Measurements from ENCODE around the gene BBC3.
"Not testable (repeated sequence)": the region's sequence is repeated elsewhere in the genome, so short reads cannot be mapped to it uniquely, and the experiment has no call there.

BBC3 gene

GRCh38 chr19:47256693-47257410 lies 25.9 kb upstream of the BBC3 start:
- H3K9ac ChIP-seq (ENCODE audit: low read depth, low read length) = peak overlapping the region; percentile 83
- no peaks in the 10 kb centered on the region for H3K9me3 ChIP-seq (replicated peaks; ENCODE audit: low read length)
- H3K4me1 ChIP-seq (ENCODE audit: control insufficient read depth, insufficient read depth, low read length) = peaks cover 28% of the 10 kb centered on the region
- H3K4me2 ChIP-seq (ENCODE audit: low read length) = peak overlapping the region; percentile 87
- peak overlapping the region; percentile 70 for H3K4me3 ChIP-seq (ENCODE audit: low read length)
- peaks cover 23% of the 10 kb centered on the region for H3K36me3 ChIP-seq (ENCODE audit: insufficient read depth, low read length)
- no peaks in the 10 kb centered on the region for H3K27me3 ChIP-seq (ENCODE audit: control insufficient read depth, insufficient read depth, low read length)

- Histone ChIP-seq H3K9ac (ENCODE audit: low read depth, low read length) (peak within 1 kb of the TSS; percentile 83), H3K9me3 (replicated peaks; ENCODE audit: low read length) (no peaks in the 10 kb centered on the region), H3K4me2 (ENCODE audit: low read length) (peak within 1 kb of the TSS; percentile 87), H3K4me3 (ENCODE audit: low read length) (peak within 1 kb of the TSS; percentile 70), H3K4me1 (ENCODE audit: control insufficient read depth, insufficient read depth, low read length) (peaks cover 28% of the 10 kb centered on the region), H3K27me3 (ENCODE audit: control insufficient read depth, insufficient read depth, low read length) (no peaks in the 10 kb centered on the region), H3K36me3 (ENCODE audit: insufficient read depth, low read length) (peaks cover 19% of the 10 kb centered on the region)
These were observed 25.1 kb upstream of the BBC3 start, which contains the start of gene CCDC9 for GRCh38 chr19:47255879-47256692. TSS of gene CCDC9 (plus strand) at chr19:47256525. CDS start at chr19:47258401, 1,876 bp downstream.

GRCh38 chr19:47253970-47254369 lies 23.0 kb upstream of the BBC3 start:
- H3K9me3 ChIP-seq (replicated peaks; ENCODE audit: low read length) = no peaks in the 10 kb centered on the region
- H3K4me3 ChIP-seq (ENCODE audit: low read length) = no peak overlapping the region
- peak overlapping the region; percentile 47 for H3K4me2 ChIP-seq (ENCODE audit: low read length)
- H3K36me3 ChIP-seq (ENCODE audit: insufficient read depth, low read length) = peaks cover 8% of the 10 kb centered on the region
- H3K9ac ChIP-seq (ENCODE audit: low read depth, low read length) = no peak overlapping the region
- peaks cover 26% of the 10 kb centered on the region for H3K4me1 ChIP-seq (ENCODE audit: control insufficient read depth, insufficient read depth, low read length)
- no peaks in the 10 kb centered on the region for H3K27me3 ChIP-seq (ENCODE audit: control insufficient read depth, insufficient read depth, low read length)

DNA sequence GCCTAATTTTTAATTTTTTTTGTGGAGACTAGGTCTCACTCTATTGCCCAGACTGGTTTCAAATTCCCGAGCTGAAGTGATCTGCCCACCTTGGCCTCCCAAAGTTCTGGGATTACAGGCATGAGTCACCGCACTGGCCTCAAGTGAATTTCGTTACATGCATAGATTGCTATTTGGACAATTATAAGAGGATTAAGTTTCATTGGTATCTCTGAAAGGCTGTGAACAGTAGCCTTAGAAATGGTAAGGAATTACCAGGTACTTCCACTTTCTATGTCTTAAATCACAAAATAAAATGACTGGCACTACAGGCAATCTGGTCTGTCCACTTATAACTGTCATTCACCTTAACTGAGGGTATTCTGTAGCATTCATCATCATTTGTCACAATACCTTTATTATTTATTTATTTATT lies 22.5 kb upstream of the BBC3 start:
- Histone ChIP-seq H3K36me3 (ENCODE audit: insufficient read depth, low read length) (peaks cover 3% of the 10 kb centered on the region), H3K4me1 (ENCODE audit: control insufficient read depth, insufficient read depth, low read length) (peaks cover 21% of the 10 kb centered on the region), H3K9ac (ENCODE audit: low read depth, low read length) (no peak overlapping the region), H3K9me3 (replicated peaks; ENCODE audit: low read length) (no peaks in the 10 kb centered on the region), H3K4me2 (ENCODE audit: low read length) (peak overlapping the region; percentile 47), H3K4me3 (ENCODE audit: low read length) (no peak overlapping the region), H3K27me3 (ENCODE audit: control insufficient read depth, insufficient read depth, low read length) (no peaks in the 10 kb centered on the region)

- Histone ChIP-seq H3K4me2 (ENCODE audit: low read length) (peak overlapping the region; percentile 47), H3K4me1 (ENCODE audit: control insufficient read depth, insufficient read depth, low read length) (peaks cover 16% of the 10 kb centered on the region)
- not testable (repeated sequence) for H3K36me3 ChIP-seq (ENCODE audit: insufficient read depth, low read length); H3K27me3 ChIP-seq (ENCODE audit: control insufficient read depth, insufficient read depth, low read length); H3K9me3 ChIP-seq (replicated peaks; ENCODE audit: low read length); H3K4me3 ChIP-seq (ENCODE audit: low read length); H3K9ac ChIP-seq (ENCODE audit: low read depth, low read length)
These were observed 22.0 kb upstream of the BBC3 start for GRCh38 chr19:47253016-47253415.

DNA sequence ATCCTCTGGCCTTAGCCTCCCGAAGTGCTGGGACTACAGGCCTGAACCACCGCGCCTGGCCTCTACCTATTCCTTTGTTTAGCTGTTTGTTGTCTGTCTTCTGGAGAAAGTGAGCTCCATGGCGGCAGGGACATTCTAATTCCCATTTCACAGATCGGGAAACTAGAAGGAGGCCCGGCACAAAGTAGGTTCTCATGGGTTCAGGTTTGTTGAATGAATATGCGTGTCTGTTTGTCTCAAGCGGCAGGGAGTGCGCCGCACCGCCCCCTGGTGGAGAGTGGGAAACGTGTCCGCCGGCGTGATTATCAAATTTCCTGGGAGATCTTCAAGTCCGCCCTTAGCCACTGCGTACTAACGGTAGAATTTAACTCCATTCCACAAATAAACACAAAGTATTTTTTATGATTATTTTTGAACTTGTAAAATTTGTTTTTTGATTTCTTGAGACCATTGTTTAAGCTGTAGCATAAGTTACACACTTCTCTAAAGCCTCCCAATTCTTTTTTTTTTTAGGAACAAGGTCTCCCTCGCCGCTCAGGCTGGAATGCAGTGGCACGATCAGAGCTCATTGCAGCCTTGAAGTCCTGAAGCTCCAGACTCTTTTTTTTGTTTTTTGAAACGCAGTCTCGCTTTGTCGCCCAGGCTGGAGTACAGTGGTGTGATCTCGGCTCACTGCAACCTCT lies 16.4 kb upstream of the BBC3 start:
- no peak overlapping the region for H3K4me3 ChIP-seq (ENCODE audit: low read length)

GRCh38 chr19:47243776-47244547 lies 13.0 kb upstream of the BBC3 start:
- H3K36me3 ChIP-seq (ENCODE audit: insufficient read depth, low read length) = no peaks in the 10 kb centered on the region
- peaks cover 32% of the 10 kb centered on the region for H3K4me1 ChIP-seq (ENCODE audit: control insufficient read depth, insufficient read depth, low read length)
- no peaks in the 10 kb centered on the region for H3K9me3 ChIP-seq (replicated peaks; ENCODE audit: low read length)
- H3K4me3 ChIP-seq (ENCODE audit: low read length) = peak overlapping the region; percentile 67
- peaks cover 11% of the 10 kb centered on the region for H3K27me3 ChIP-seq (ENCODE audit: control insufficient read depth, insufficient read depth, low read length)
- peak overlapping the region; percentile 87 for H3K4me2 ChIP-seq (ENCODE audit: low read length)
- H3K9ac ChIP-seq (ENCODE audit: low read depth, low read length) = peak overlapping the region; percentile 84

More for the DNA sequence above, 16.4 kb upstream of the BBC3 start:
- Histone ChIP-seq H3K27me3 (ENCODE audit: control insufficient read depth, insufficient read depth, low read length) (no peaks in the 10 kb centered on the region), H3K9ac (ENCODE audit: low read depth, low read length) (peak overlapping the region; percentile 21), H3K4me2 (ENCODE audit: low read length) (peak overlapping the region; percentile 60), H3K4me1 (ENCODE audit: control insufficient read depth, insufficient read depth, low read length) (peaks cover 11% of the 10 kb centered on the region), H3K9me3 (replicated peaks; ENCODE audit: low read length) (no peaks in the 10 kb centered on the region), H3K36me3 (ENCODE audit: insufficient read depth, low read length) (no peaks in the 10 kb centered on the region)

DNA sequence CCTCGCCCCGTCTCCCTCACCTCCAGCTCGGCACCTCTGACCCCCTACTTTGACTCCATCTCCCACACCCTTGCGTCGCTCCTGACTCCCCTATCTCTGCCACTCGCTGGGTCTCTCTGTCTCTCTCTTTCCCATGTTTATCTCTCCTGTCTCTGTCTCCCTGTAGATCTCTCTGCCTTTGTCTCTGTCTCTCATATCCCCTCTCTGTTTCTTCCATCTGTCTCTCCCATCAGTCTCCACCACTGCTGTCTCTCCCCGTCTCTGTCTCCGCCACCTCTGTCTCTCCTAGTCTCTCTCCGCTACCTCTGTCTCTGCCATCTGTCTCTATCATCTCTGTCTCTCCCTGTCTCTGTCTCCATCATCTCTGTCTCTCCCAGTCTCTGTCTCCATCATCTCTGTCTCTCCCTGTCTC lies 12.4 kb upstream of the BBC3 start:
- Histone ChIP-seq H3K27me3 (ENCODE audit: control insufficient read depth, insufficient read depth, low read length) (peaks cover 11% of the 10 kb centered on the region), H3K9ac (ENCODE audit: low read depth, low read length) (peak overlapping the region; percentile 84), H3K4me1 (ENCODE audit: control insufficient read depth, insufficient read depth, low read length) (peaks cover 32% of the 10 kb centered on the region), H3K9me3 (replicated peaks; ENCODE audit: low read length) (no peaks in the 10 kb centered on the region), H3K4me2 (ENCODE audit: low read length) (peak overlapping the region; percentile 87), H3K4me3 (ENCODE audit: low read length) (peak overlapping the region; percentile 67), H3K36me3 (ENCODE audit: insufficient read depth, low read length) (no peaks in the 10 kb centered on the region)

- peaks cover 11% of the 10 kb centered on the region for H3K27me3 ChIP-seq (ENCODE audit: control insufficient read depth, insufficient read depth, low read length)
- H3K36me3 ChIP-seq (ENCODE audit: insufficient read depth, low read length) = no peaks in the 10 kb centered on the region
- H3K9ac ChIP-seq (ENCODE audit: low read depth, low read length) = no peak overlapping the region
- no peak overlapping the region for H3K4me2 ChIP-seq (ENCODE audit: low read length)
- peaks cover 32% of the 10 kb centered on the region for H3K4me1 ChIP-seq (ENCODE audit: control insufficient read depth, insufficient read depth, low read length)
- no peaks in the 10 kb centered on the region for H3K9me3 ChIP-seq (replicated peaks; ENCODE audit: low read length)
- no peak overlapping the region for H3K4me3 ChIP-seq (ENCODE audit: low read length)
These were observed 11.0 kb upstream of the BBC3 start for GRCh38 chr19:47241919-47242577.

DNA sequence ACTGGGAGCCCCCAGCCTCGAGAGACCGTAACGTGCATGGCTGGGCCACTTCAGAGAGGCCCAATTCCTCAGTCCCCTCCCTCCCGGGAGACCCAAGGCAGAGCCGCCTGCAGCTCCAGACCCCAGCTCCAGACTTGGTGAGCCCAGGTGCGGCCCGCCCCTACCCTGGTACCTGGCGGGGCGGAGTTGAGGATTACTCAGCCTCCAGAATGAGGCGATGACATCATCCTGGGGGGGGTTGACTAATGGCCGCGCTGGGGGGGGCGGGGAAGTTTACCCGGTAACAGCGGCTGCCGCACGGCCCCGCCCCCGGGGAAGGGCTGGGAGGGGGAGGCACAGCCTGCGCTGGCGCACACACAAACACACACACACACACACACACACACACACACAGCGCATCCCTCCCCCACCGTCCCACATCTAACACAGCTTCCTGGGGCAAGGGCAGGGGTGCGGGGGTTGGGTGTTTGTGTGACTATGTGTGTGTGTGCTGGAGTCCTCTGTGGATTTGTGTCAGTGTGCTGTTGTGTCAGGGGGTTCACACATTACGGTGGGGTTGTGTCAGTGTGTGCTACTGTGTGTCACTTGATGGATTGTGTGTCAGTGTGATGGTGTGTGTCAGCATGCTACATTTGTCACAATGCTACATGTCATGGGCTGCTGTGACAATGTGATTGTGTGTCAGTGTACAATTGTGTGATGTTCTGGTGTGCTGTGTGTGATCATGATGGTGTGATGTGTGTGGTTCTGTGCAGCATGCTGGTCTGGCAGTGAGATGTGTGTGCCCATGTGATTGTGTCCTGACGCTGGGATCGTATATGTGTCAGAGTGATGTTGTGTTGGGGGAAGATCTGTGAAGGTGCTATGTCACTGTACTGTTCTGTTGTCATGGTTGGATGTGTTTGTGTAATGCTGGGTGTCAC lies 10.3 kb upstream of the BBC3 start:
- peak overlapping the region; percentile 55 for H3K4me3 ChIP-seq (ENCODE audit: low read length)
- peak overlapping the region; percentile 64 for H3K4me2 ChIP-seq (ENCODE audit: low read length)
- H3K9me3 ChIP-seq (replicated peaks; ENCODE audit: low read length) = no peaks in the 10 kb centered on the region
- H3K27me3 ChIP-seq (ENCODE audit: control insufficient read depth, insufficient read depth, low read length) = peaks cover 14% of the 10 kb centered on the region
- no peak overlapping the region for H3K9ac ChIP-seq (ENCODE audit: low read depth, low read length)
- H3K36me3 ChIP-seq (ENCODE audit: insufficient read depth, low read length) = no peaks in the 10 kb centered on the region
- peaks cover 32% of the 10 kb centered on the region for H3K4me1 ChIP-seq (ENCODE audit: control insufficient read depth, insufficient read depth, low read length)

All from skeletal muscle satellite cell (primary cell).